Smooth muscle cell of trachea (primary cell): ENCODE data around the gene NTRK2. TPM values are rescaled to one million over a fixed set of nuclear protein-coding genes. Genes with fewer than 3 reads are reported as not detected.

Experiments used
- total RNA-seq: library from RNA; depleted of rRNA; stranded (reverse); fragments of >200 nt; gene quantifications from 2 replicates; pipeline ENCODE4 v1.2.1, GENCODE V29; 2014

Gene NTRK2
- total RNA-seq = 0.15 and 0.17 TPM in 2 replicates

DNA sequence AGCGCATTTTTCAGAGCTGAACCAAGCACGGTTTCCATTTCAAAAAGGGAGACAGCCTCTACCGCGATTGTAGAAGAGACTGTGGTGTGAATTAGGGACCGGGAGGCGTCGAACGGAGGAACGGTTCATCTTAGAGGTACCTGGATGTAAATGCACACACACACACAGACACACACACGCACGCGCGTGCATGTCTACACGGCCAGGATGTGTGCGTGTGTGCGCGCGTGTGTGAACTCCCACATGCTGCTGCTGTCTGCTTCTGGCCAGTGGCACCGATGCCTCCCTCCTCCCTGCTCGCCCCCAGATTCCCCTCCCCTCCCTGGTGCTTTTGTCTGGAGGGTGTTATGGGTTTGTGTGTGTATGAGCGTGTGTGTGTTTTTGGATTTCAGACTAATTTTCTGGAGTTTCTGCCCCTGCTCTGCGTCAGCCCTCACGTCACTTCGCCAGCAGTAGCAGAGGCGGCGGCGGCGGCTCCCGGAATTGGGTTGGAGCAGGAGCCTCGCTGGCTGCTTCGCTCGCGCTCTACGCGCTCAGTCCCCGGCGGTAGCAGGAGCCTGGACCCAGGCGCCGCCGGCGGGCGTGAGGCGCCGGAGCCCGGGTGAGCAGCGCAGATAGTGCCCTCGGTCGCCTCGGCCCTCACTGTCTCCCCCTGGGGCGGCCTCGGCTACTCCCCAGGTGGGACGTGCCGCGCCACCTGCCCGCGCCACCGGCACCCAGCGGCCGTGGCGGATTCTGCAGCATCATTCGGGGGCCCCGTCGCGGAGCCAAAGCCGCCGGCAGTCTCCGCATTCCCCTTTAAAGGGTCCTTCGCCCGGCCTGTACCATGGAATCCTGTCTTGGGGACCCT, at the start of gene NTRK2:
Gene NTRK2, plus strand, starts transcription at position 442 of the 850 bp plus-strand sequence. CDS start 1,020 bp downstream, outside the sequence.

